Measurements from ENCODE around the gene EPO.

The EPO gene

GRCh38 chr7:100720279-100720670 lies at the start of gene EPO:
Gene EPO, plus strand, starts transcription at chr7:100720468. Its CDS starts 513 bp downstream, at chr7:100720981.
- no peak for DNase-seq

DNA sequence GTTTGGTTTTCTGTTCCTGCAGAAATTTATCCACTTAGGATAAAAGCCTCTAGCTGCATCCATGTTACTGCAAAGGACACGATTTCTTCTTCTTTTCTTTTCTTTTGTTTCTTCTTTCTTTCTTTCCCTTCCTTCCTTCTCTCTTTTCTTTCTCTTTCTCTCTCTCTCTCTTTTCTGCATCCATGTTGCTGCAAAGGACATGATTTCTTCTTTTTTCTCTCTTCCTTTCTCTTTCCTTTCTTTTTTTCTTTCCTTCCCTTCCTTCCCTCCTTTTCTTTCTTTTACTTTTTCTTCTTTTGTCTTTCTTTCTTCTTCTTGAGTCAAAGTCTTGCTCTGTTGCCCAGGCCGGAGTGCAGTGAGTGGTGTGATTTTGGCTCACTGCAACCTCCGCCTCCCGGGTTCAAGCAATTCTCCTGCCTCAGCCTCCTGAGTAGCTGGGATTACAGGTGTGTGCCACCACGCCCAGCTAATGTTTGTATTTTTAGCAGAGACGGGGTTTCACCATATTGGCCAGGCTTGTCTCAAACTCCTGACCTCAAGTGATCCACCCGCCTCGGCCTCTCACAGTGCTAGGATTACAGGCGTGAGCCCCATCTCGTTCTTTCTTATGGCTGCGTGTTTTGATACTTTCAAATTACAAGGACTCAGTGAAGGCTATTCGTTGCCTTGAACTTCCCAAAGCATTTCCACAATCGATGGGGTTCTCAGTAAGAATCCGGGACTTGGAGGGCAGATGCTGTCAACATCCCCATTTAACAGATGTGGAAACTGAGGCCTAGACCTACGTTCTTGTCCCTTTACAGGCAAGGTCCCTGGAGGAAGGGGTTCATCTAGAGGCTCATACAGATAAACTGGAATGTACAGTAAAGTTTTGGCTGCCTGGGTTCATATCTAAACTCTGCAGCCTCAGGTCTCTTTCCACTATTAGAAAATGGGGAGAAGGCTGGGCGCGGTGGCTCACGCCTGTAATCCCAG lies 48.6 kb upstream of the EPO start:
- no peak for DNase-seq

GRCh38 chr7:100673302-100673941 lies 46.8 kb upstream of the EPO start, which contains the start of gene GNB2:
Gene GNB2, plus strand, starts transcription at chr7:100673740. Its CDS starts 2,526 bp downstream, at chr7:100676266.
- DNase-seq = peak; percentile 96

DNA sequence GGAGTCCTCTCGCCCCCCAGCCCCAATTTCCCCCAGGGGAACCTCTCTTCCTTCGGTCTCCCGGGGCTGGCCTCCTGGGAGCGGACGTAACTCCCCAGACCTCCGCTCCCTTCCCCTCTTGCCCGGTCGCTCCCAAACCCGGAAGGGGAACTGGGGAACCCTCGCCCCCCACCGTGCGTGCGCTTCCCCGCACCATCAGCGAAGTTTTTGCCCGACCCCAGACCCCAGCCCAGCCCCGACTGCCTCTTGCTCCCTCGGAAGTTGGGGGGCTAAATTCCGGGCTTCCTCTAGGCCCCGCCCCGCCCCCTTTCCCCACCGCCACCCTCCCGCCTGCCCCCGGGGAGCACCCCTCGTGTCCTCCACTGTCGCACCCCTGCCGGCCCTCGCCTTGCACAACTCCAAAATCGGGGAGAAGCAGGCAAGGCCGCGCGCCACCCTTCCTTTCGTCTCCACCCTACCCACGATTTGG lies 46.3 kb upstream of the EPO start:
- DNase-seq = no peak

DNA sequence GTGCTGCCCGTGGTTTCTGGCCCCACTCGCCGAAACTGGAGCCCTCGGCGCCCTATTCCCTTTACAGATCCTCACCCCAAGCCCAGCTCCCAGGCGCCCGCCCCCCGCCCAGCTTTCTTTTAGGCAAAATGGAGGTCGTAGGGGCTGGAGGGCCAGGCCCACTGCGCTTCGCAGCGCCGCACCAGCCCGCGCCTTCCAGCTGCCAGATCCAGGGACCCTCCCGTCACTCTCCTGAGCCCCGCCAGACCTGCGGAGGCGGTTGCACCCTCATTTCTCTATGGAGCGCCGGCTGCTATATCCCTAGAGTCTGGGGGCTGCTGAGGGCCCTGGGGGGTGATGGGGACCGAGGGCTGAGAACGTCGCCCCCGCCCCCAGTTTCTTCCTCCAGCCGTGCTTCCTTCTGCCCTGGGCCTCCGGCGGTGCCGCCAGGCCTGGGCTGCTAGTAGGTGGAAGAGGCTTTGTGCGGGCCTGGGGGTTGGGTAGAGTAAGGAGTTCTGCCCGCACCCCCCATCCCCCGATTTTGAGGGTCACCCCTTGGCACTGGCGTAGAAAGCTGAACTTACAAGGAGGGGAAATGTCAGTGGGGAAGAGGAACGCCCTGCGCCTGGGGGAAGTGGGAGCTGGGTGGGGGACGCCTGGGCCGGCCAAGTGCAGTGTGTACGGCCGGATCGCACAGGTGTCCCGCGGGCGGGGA lies 45.7 kb upstream of the EPO start:
- DNase-seq = no peak

DNA sequence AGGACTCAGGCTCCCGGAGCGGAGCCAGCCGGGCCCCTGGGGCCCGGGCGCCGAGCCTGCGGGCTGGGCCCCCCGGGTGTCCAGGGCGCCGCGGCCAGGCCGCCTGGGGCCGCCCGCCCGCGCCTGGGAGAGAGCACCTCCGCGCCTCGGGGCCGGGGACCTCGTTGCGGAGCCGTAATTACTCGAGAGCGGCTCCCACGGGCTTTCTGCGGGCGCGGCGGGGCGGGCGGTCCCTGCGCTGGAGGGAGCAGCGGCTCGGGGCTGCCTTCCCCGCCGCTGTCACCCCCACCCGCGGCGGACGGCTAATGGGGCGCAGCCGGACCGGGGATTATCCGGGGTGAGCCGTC lies 45.2 kb upstream of the EPO start:
- DNase-seq = no peak

- DNase-seq = no peak
Observed at GRCh38 chr7:100675581-100676350, 44.5 kb upstream of the EPO start.

GRCh38 chr7:100676501-100677306 lies 43.6 kb upstream of the EPO start:
- DNase-seq = no peak

DNA sequence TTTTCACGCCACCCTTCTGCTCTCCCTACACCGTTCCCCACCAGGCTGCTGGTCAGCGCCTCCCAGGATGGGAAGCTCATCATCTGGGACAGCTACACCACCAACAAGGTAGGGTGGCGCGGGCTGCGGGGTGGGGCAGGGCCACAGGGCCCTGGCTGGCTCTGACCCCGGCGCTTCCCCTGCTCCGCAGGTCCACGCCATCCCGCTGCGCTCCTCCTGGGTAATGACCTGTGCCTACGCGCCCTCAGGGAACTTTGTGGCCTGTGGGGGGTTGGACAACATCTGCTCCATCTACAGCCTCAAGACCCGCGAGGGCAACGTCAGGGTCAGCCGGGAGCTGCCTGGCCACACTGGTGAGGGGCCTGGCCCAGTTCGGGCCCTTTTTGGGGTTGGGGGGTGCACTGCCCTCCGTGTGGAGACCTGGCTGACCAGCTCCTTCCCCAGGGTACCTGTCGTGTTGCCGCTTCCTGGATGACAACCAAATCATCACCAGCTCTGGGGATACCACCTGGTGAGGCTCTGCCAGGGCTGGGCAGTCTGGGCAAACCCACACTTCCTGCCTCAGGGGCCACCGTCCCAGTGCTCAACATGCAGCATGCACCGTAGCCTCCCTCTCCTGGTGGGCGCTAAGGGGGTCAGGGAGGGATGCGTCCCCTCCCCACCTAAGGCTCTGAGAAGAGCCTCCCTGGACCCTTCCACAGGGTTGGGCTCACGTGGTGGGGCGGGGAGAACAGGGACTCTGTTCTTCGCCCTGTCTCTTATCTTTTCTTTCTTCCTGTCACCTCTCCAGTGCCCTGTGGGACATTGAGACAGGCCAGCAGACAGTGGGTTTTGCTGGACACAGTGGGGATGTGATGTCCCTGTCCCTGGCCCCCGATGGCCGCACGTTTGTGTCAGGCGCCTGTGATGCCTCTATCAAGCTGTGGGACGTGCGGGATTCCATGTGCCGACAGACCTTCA lies 42.7 kb upstream of the EPO start:
- no peak for DNase-seq

- DNase-seq = no peak
Observed at GRCh38 chr7:100678291-100678984, 41.8 kb upstream of the EPO start.

DNA sequence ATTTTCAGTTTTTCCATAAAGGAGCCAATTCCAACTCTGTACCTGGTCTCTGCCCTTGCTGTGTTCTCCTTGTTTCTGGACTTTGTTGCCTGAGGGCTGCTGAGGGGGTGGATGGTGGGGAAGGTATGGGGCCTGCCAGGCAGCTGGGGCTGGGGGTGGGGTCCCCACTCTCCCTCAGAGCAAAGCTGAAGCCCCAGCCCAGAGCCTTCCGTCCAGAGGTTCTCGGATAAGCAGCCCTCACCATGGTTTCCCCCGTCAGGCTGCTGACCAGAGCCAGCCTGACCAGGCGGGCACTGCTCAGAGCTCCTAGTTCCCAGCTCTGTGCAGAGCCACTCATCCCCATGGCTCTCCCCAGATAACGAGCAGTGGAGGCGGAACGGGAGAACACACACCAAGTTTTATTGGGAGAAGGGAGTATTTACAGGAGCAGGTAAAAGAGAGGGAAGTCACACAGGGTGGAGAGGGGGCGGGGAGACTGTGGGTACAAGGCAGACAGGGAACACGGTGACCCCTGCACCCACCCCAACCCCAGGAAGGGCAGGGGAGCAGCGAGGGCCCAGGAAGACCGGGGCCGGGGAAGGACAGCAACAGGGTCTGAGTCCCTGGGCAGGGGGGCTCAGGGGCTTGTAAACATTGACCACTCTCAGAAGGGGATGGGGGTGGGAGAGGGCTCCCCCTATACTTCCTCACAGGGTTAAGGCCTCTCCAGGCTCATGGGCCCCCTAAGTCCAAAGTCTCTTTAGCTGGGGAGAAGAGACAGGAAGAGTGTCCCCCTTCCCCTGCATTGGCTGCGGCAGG lies 40.9 kb upstream of the EPO start:
- no peak for DNase-seq

GRCh38 chr7:100679927-100680575 lies 40.2 kb upstream of the EPO start:
- DNase-seq = no peak

DNA sequence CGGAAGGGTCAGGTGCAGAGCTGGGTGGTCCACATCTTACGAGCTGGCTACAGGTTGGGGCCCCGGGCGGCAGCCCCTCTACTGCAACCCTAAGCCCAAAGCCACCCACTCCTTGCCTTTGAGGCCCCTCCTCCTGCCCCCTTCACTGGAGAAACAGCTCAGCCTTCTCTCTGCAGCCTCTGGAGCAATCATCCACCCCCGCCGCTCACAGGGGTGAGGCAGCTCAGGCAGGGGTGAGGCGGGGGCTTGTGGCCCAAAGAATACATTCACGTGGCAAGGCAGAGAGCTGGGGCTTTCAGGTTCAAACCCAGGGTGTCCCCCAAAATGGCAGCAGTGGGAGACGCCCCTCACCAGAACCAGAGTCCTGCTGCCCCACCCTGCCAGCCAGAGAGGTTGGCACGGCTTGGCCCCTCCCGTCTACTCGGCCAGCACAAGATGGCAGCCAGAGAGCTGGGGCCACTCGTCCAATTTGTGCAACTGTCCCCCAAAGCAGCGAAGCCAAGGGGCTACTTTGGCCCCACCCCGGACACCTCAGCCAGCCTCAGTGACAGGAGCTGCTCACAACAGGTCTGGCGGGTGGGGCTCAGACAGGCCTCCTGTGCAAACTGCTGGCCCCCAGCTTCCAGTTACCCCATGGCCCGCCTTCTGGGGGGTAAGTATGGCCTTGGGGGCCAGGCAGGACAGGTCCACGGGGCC lies 39.5 kb upstream of the EPO start:
- DNase-seq = no peak

DNA sequence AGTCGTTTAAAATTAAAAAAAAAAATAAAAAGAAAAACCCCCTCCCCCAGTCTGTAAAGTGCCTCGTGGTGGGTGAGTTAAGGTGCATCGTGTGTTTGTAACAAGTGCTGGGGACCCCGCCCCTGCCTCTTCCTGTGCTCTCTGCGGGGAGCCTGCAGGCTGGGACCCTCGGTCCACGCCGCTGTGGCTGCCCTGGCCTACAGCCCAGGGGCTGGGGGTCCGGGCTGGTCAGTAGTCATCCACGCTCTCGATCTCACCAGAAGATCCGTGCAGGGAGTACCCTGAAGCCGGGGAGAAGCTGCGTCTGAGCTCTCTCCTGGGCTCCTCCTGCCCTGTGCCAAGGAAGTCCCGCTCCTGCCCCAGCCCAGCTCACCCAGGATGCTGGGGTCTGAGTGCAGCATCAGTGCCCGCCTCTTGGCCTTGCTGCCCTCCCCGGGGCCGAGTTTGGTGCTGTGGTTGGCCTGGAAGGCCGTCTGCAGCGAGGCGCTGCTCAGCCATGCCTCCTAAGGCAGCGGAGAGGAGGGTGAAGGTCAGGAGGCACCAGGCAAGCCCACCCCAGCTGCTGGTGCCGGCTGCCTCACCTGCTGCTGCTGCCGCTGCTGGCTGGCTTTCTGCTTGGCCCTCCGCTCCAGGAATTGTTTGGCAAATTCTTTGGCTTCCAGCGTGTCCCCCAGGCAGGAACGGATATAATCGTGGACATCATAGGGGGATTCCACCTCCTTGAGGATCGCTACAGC lies 38.6 kb upstream of the EPO start:
- no peak for DNase-seq

DNA sequence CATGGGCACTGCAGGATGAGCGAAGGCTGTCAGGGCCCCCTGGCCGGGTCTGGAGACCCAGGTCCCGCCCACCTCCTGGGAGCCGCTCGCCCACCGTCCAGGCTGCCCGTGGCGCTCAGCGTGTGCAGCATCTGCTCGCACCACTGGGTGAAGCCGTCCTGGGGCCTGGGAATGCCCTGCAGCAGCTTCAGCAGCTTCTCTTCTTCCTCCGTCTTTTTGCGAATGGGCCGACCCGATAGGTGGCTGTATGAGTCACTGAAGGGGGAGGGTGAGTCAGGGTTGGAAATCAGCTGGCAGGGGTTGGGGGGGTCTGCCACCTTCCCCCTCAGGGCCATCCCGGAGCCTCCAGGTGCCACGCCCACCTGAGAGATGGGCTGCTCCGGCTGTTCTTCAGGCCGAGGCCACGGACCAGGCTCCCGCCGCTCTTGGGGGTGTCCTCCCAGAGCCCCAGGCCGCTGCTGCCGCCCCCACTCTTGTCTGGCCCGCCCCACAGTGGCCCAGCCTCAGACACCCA lies 38.0 kb upstream of the EPO start:
- no peak for DNase-seq

DNA sequence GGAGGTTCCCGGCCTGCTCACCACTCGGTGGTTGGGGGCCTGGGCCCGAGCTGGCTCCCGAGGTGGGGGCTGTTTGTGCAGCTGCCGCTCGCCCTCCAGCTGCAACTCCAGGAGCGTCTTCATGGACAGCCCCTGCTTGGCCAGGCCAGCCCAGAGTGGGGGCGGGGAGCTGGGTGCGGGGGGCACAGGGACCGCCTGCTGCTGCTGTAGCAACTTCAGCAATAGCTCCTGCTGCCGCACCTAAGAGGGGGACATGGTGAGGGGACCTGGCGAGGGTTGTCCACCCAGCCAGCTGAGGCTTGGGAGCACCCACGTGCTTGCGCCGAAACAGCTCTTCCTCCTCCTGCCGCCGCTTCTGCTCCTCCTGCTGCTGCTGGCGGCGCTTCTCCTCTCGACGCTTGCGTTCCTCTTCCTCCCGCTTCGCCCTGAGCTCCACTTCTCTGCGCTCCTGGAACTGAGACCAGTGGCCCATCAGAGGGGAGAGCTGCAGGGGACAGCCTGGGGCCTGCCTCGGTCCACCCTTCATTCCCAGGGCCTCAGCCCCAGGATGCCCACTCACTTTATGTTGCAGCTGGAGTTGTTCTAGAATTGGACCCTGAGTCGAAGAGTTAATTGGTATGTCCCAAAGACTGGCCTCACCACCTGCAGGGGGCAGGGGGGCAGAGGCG lies 37.1 kb upstream of the EPO start:
- DNase-seq = no peak

Measured in DMS 273 treated with DMSO at 0.1 percent for 48 hours (cell line).